ENCODE measurements around the gene OSBPL5.

Gene OSBPL5

GRCh38 chr11:3165152-3165705 is at the start of gene OSBPL5:
OSBPL5 (minus strand) TSS chr11:3165310; CDS start chr11:3129148, 36,162 bp downstream.
- DNase-seq (ENCODE audit: low read depth) = peak; percentile 80

- DNase-seq (ENCODE audit: low read depth) = no peak
Observed at GRCh38 chr11:3214420-3214699, 49.2 kb upstream of the OSBPL5 start.

GRCh38 chr11:3213659-3214419 is 48.7 kb upstream of the OSBPL5 start:
- DNase-seq (ENCODE audit: low read depth) = no peak

DNA sequence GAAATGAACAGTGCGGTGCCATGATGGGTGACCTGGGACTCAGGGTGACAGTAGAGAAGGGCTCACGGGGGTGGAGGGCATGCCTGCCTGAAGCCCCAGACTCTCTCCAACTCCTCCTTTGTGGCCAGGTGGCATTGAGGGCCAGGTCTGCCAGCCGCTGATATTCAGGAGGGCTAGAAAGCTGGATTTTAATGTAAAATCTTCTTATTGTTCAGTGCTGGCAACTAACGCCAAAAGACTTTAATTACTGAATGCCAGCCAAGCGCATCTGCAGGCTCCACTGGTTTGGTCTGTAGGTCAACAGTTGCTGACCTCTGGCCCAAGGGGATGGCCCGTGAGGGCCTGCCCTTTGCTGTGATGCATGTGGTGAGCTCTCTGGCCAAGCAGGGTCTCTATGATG is 43.2 kb upstream of the OSBPL5 start:
- no peak for DNase-seq (ENCODE audit: low read depth)

DNA sequence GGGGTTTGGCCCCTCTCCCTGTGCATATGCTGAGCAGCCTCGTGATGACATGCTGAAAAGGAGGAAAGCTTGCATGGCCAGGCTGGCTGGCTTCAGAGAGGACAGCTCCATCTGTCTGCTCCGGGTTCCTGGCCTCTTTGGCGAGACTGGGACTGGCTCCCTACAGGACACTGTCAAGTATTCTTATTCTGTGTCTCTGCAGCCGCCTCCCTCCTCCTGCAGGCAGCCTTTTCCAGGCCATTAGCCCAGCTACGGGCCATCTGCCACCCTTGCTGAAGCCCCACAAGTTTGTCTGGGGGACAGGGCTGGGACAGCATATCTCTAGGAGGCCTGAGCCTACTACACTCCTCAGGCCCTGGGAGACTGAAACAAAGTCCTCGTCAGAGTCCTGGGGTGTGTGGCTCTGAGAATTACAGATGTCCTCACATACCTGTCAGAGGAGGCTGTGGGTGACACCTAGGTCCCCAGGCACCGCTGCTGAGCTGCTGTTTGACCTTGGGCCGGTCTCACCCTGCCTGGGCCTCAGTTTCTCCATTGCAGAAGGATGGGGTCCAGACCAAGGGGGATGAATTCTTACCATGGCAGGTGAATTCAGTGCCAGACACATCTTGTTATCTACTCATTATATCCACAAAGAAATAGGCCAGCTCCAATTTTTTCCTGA is 42.5 kb upstream of the OSBPL5 start:
- DNase-seq (ENCODE audit: low read depth) = no peak

DNA sequence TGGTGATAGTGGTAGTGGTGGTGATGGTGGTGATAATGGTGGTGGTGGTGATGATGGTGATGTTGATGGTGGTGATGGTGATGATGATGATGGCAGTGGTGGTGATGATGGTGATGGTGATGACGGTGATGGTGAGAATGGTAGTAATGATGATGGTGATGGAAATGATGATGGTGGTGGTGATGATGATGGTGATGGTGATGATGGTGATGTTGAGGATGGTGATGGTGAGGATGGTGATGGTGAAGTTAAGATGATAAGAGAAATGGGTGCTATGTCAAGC is 41.8 kb upstream of the OSBPL5 start:
- DNase-seq (ENCODE audit: low read depth) = no peak

GRCh38 chr11:3206156-3206921 is 41.2 kb upstream of the OSBPL5 start:
- DNase-seq (ENCODE audit: low read depth) = no peak

DNA sequence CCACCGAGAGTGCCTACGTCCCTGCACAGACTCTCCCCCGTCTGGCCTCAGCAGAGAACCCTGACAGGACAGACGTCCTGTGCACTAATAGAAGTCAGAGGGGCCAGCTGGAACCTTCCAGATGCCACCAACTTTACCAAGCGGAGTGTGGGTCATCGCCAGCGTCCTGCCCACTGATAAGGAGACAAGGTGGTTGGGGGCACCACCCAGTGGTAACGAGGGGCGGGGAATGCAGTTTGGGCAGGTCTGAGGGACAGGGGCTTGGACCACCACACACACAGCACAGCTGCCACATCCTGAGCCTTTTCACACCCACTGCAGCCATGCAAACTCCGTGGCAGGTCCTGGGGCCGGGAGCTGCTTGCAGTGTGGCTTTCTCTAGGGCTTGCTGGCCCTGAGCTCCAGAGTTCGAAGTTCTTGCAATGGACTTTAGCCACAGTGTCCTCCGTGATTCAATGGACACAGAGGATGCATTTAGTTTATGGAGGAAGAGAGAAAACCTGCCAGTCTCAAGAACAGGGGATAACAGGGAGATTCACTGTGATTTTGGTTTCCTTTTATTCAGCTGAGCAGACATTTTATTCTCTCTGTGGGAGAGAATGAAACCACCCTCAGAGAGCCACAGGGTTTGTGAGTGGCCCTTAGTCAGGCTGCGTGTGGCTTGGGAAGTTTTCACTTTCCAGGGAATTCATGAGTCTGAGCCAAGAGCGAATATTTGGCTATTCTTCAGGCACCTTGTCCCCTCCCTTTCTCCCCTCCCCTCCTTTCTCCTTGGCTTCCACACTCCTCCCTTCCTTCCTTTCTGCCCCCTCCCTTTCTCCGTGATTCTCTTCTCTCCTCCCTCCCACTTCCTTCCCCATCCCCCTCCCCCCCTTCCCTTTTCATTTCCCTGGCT is 40.4 kb upstream of the OSBPL5 start:
- DNase-seq (ENCODE audit: low read depth) = no peak

GRCh38 chr11:3204141-3205015 is 39.3 kb upstream of the OSBPL5 start:
- no peak for DNase-seq (ENCODE audit: low read depth)

GRCh38 chr11:3203221-3204043 is 38.3 kb upstream of the OSBPL5 start:
- peak; percentile 18 for DNase-seq (ENCODE audit: low read depth)

DNA sequence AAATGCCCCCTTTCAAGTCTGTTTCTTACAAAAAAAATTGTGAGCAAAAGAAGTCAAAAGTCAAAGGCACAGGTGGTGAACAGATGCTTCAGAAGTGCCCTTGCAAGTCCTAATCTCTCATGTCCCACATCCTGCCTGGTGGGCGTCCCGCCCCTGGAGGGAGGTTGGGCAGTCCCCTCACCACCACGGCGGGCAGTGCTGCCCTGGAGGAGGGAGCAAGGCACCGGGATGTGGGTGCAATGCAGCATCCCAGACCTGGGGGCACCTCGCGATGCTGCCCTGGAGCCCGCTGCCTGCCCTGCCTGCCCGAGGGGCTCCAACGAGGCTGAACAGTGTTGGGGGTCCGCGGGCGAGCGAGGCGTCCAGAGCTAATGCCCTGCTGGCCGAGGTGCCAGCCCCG is 37.6 kb upstream of the OSBPL5 start:
- no peak for DNase-seq (ENCODE audit: low read depth)

- DNase-seq (ENCODE audit: low read depth) = no peak
Observed at GRCh38 chr11:3202305-3202704, 37.2 kb upstream of the OSBPL5 start.

GRCh38 chr11:3201677-3202181 is 36.6 kb upstream of the OSBPL5 start:
- no peak for DNase-seq (ENCODE audit: low read depth)

DNA sequence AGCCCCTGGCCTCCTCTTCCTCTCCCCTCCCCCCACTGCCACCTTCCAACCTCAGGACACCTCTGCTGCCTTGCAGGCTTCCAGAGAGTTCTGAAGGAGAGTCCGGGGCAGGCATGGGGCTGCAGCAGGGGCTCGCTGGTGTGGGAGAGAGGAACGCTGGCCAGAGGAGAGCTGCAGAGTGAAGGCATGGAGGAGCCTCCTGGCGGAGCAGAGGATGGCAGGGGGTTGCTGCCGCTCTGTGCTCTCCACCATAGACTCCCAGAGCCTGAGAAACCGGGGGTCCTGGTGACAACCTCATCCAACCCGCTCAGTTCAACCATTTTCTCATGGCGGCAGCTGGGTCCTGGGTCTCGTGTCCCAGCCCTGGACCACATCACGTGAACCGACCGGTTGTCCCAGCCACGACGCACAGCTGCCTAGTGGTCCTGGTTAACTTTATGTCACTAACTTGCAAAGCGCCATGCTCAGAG is 36.0 kb upstream of the OSBPL5 start:
- no peak for DNase-seq (ENCODE audit: low read depth)

DNA sequence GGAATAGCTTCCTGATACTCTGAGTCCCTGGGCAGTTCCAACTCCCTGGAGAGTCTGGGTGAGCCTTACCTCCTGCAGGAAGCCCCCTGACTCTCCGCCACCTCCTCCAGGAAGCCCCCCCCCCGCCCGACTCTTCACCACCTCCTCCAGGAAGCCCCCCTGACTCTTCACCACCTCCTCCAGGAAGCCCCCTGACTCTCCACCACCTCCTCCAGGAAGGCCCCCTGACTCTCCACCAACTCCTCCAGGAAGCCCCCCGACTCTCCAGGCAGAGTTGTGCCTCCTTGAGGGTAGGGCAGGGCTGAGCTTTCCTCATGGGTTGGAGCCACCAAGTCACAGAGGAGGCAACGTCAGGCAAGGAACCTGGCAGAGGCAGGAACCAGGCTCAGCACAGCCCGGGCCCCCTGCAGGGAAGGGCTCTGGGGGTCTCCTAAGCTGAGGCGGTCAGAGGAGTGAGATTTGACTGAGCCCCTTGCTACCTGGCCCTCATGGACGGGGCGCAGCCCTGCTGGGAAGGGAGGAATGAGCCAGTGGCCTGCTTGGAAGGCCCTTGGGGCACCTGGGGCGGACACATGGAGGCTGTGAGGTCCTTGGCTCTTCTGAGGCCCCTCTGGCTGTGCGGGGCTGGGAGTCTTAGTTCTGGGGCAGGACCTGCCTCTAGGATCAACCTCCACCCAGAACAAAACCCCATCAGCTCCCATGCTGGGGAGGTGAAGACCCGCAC is 35.4 kb upstream of the OSBPL5 start:
- DNase-seq (ENCODE audit: low read depth) = no peak

DNA sequence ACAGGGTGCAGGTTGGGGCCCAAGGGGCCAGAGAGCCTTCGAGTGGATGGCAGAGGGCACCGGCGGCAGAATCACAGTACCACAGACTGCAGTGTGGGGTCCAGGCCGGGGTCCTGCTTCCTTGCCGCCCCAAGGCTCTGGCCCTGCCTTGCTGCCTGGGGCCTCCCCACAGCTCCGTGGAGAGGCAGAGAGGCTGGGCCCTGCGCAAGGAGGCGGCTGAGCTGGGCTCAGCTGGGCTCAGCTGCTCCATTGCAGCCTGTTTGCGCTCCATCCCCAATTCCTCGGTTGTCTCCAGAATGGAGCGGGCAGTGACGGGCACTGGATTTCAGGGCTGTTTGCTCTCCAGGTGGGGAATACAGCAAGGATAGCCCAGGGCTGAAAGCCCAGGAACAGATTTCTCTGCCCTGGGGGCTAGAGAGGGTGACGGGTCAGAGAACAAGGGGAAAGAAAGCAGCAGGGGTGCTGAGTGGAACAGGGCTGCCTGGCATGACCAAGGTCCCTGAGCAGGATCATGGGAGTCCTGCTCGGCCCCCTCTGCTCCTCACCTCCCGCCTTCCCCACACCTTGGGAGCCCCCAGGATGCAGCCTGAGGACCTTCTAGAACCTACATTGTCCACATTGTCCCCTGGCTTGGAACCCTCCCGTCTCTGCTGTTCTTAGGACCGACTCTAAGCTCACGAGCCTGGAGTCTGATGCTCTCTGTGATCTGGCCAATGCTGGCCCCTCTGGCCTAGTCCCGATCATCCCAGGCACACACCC is 34.6 kb upstream of the OSBPL5 start:
- DNase-seq (ENCODE audit: low read depth) = no peak

DNA sequence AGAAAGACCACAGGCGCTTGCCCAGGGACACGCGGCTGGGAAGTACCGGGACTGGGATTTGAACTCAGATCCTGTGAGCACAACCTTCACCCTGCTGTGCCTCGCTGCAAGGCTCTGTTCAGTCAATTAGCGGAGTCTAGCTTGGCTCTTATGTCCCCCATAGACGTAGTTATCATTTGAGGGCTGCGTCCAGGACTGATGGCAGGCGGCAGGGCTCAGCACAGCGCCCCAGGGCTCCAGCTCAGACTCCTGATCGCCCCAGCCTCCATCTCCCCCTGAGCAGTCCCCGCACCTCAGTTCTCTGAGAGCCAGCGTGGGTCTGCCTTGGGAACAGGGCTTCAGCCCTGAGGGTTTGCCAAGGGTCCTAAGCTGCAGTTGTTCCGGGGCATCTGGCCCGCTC is 33.7 kb upstream of the OSBPL5 start:
- DNase-seq (ENCODE audit: low read depth) = no peak

GRCh38 chr11:3197878-3198528 is 32.9 kb upstream of the OSBPL5 start:
- DNase-seq (ENCODE audit: low read depth) = no peak
